NCI-H82 treated with DMSO at 0.1 percent for 48 hours (cell line): ENCODE results near the gene TMEM117.
A peak's percentile ranks its signal among the peaks of the same experiment; 100 is the strongest.

Source experiments
- DNase-seq: peaks from one replicate; lab custom pipeline; 2025; ENCODE audit not compliant: unreplicated experiment; lab: John Stamatoyannopoulos, UW

The TMEM117 gene

GRCh38 chr12:44286821-44287505, 451.1 kb downstream of the TMEM117 start:
- DNase-seq: peak; percentile 60

- DNase-seq: no peak
Measured at GRCh38 chr12:44287545-44287944, 451.7 kb downstream of the TMEM117 start.

GRCh38 chr12:44294649-44295048, 458.8 kb downstream of the TMEM117 start:
- DNase-seq: no peak

GRCh38 chr12:44295958-44296623, 460.2 kb downstream of the TMEM117 start:
- no peak for DNase-seq

GRCh38 chr12:44296624-44297197, 460.8 kb downstream of the TMEM117 start:
- no peak for DNase-seq

GRCh38 chr12:44299524-44299923, 463.6 kb downstream of the TMEM117 start:
- DNase-seq: no peak

- DNase-seq: peak; percentile 84
Measured at GRCh38 chr12:44307506-44308168, 471.8 kb downstream of the TMEM117 start.

GRCh38 chr12:44313188-44313587, 477.3 kb downstream of the TMEM117 start:
- no peak for DNase-seq

- no peak for DNase-seq
Measured at GRCh38 chr12:44314007-44314500, 478.2 kb downstream of the TMEM117 start.

GRCh38 chr12:44317651-44318126, 481.8 kb downstream of the TMEM117 start:
- peak; percentile 50 for DNase-seq

GRCh38 chr12:44331269-44331668, 495.4 kb downstream of the TMEM117 start:
- DNase-seq: no peak

GRCh38 chr12:44334347-44334746, 498.5 kb downstream of the TMEM117 start:
- DNase-seq: no peak

- DNase-seq: no peak
Measured at GRCh38 chr12:44335030-44335429, 499.1 kb downstream of the TMEM117 start.

- no peak for DNase-seq
Measured at GRCh38 chr12:44336577-44336976, 500.7 kb downstream of the TMEM117 start.

- DNase-seq: no peak
Measured at GRCh38 chr12:44342371-44342770, 506.5 kb downstream of the TMEM117 start.

GRCh38 chr12:44347145-44347544, 511.3 kb downstream of the TMEM117 start:
- no peak for DNase-seq

GRCh38 chr12:44357494-44357893, 521.6 kb downstream of the TMEM117 start:
- DNase-seq: no peak

GRCh38 chr12:44358636-44359035, 522.8 kb downstream of the TMEM117 start:
- no peak for DNase-seq

- DNase-seq: no peak
Measured at GRCh38 chr12:44362947-44363346, 527.1 kb downstream of the TMEM117 start.

GRCh38 chr12:44367136-44367535, 531.3 kb downstream of the TMEM117 start:
- no peak for DNase-seq

GRCh38 chr12:44367916-44368315, 532.0 kb downstream of the TMEM117 start:
- no peak for DNase-seq
